ENCODE results near the gene ALS2.
"Not testable (repeated sequence)": the region's sequence is repeated elsewhere in the genome, so short reads cannot be mapped to it uniquely, and the experiment has no call there.

The ALS2 gene

DNA sequence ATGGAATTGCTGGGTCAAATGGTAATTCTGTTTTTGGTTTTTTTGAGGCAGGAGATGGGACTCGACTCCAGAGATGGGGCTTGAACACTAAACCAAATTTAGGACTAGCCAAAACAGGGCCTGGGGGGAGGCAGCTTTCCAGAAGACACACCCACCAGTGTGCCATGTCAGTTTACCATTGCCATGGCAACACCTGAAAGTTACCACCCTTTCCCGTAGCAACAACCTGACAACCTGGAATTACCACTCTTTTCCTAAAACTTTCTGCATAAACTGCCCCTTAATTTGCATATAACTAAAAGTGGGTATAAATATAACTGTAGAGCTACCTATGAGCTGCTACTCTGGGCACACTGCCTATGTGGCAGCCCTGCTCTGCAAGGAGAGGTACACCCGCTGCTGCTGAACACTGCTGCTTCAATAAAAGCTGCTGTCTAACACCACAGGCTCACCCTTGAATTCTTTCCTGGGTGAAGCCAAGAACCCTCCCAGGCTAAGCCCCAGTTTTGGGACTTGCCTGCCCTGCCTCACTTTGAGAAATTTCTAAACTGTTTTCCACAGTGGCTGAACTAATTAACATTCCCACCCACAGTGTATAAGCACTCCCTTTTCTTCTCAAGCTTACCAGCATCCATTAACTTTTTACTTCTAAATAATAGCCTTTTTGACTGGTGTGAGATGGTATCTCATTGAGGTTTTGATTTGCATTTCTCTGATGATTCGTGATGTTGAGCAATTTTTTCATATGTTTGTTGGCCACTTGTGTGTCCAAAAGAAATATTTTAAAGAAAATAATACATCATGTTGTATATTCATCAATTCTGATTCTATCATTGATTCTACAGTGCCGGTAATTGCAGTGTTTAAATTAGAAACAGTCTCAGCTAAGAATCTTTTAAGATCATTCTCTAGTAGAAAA is 36.2 kb upstream of the ALS2 start:
- no peak overlapping the region for H3K4me3 ChIP-seq (ENCODE audit: low read depth, low read length)
- DNase-seq (ENCODE audit: low read depth) = no peak
- TF ChIP-seq, protein P1, sequence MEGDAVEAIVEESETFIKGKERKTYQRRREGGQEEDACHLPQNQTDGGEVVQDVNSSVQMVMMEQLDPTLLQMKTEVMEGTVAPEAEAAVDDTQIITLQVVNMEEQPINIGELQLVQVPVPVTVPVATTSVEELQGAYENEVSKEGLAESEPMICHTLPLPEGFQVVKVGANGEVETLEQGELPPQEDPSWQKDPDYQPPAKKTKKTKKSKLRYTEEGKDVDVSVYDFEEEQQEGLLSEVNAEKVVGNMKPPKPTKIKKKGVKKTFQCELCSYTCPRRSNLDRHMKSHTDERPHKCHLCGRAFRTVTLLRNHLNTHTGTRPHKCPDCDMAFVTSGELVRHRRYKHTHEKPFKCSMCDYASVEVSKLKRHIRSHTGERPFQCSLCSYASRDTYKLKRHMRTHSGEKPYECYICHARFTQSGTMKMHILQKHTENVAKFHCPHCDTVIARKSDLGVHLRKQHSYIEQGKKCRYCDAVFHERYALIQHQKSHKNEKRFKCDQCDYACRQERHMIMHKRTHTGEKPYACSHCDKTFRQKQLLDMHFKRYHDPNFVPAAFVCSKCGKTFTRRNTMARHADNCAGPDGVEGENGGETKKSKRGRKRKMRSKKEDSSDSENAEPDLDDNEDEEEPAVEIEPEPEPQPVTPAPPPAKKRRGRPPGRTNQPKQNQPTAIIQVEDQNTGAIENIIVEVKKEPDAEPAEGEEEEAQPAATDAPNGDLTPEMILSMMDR (IDR thresholded peaks at IDR 0.05; ENCODE audit: low read depth, low read length, missing control alignments) = no peak
- in situ Hi-C loops (cut with HindIII; ENCODE audit: low sequenced_read_pairs) = no loop called here

DNA sequence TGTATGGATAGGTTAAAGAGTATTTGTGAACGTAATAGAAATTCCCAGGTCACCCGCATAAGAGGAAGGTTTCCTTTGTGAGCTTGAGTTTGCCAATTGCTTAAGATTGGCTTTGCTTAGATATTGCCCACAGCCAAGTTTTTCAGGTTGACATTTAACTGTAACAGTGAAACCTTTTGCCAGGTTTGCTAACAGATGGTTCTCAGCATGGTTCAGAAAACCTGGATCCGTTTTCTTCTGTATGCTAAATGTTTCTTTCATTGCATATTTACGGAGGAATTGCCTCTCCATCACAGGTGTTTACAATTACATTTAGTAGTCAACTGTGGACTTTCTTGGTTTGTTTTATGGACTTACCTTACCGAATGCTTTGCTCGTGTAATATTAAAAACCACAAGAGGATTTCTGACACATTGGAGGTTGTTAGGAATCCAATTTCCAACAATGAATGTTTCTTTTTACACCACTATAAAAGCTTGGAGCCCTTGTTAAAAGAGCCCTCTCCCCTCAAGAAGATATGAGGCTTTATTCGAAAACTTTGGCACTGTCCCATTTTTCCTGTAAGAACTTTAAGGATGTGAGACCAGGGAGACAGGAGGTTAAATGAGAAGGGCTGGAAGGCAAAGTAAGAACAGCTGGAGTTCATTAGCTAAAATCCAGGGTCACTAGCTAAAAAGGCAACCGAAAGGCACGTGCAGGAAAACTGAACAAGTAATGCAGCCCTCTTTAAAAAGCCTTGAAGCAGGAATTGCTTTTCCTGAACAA is 33.4 kb upstream of the ALS2 start:
- TF ChIP-seq, protein P1 (IDR thresholded peaks at IDR 0.05; ENCODE audit: low read depth, low read length, missing control alignments) = no peak
- no peak for DNase-seq (ENCODE audit: low read depth)
- in situ Hi-C loops (cut with HindIII; ENCODE audit: low sequenced_read_pairs) = no loop called here
- no peak overlapping the region for H3K4me3 ChIP-seq (ENCODE audit: low read depth, low read length)

DNA sequence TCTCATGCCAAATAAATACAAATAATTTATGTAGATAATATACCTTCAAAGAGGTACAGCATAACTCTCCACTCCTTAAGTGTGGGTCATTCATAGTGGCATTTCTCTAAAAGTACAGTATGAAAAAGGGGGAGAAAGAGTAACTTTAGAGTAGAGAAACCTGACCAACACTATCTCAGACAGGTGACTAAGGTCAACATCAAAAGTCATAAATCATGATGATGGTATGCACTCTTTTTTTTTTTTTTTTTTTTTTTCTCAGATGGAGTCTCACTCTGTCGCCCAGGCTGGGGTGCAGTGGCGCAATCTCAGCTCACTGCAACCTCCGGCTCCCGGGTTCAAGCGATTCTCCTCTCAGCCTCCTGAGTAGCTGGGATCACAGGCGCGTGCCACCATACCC is 29.9 kb upstream of the ALS2 start:
- H3K4me3 ChIP-seq (ENCODE audit: low read depth, low read length); DNase-seq (ENCODE audit: low read depth); in situ Hi-C loops (cut with HindIII; ENCODE audit: low sequenced_read_pairs): not testable (repeated sequence)

DNA sequence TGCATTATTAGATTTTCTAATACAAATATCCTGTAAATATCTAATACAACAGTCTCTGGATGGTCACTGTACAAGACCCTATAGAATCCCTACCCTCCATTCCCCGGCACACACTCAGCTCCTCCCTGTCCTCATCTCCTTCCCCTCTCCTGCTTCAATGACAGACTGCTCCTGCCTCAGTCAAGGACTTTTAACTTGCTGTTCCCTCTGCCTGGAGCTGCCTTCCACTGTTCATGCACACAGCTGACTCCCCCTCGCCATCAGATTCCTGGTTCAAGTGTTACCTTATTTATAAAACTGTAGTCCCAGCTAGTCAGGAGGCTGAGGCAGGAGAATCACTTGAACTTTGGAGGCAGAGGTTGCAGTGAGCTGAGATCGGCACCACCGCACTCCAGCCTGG is 28.9 kb upstream of the ALS2 start:
- TF ChIP-seq, protein P1 (IDR thresholded peaks at IDR 0.05; ENCODE audit: low read depth, low read length, missing control alignments) = no peak
- no peak for DNase-seq (ENCODE audit: low read depth)
- H3K4me3 ChIP-seq (ENCODE audit: low read depth, low read length) = no peak overlapping the region
- in situ Hi-C loops (cut with HindIII; ENCODE audit: low sequenced_read_pairs) = no loop called here

DNA sequence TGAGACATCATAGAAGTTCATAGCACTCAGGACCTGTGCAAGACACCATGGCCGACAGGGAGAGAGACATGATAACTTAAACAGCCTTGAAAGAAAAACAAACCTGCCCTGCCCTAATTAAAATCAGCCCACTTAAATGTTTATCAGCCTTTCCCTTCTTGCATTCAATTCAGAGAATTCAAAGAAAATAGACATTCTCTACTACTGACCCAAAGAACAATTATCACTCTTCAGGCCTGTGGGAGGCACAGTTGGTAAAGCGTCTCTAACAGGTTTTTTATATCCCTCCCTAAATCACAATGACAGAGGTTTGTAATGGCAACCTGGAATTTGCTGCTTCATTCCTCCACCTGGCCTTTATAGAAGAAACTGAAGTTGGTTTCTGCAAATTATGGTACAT is 27.3 kb upstream of the ALS2 start:
- DNase-seq (ENCODE audit: low read depth) = no peak
- no peak overlapping the region for H3K4me3 ChIP-seq (ENCODE audit: low read depth, low read length)
- TF ChIP-seq, protein P1 (IDR thresholded peaks at IDR 0.05; ENCODE audit: low read depth, low read length, missing control alignments) = no peak

DNA sequence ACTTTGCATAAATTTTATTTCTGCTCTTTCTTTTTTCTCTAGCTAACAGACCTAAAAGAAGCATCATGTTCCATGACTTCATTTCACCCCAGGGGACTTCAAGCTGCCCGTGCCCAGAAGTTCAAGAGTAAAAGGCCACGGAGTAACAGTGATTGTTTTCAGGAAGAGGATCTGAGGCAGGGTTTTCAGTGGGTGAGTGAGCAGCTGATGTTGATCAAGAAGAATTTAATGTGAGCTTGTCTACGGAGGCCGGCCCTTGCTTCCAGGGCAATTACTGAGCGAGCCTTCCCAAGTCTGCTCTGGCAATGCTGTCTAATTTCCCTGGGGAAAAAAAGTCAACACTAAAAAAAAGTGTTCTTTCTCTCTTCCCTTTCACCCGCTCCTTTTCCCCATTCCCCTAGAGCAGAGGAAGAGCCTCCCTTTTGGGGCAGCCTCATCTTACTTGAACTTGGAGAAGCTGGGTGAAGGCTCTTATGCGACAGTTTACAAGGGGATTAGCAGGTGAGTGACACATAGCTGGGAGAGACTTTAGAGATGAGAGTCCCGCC is 26.8 kb upstream of the ALS2 start:
- DNase-seq (ENCODE audit: low read depth) = no peak
- no peak overlapping the region for H3K4me3 ChIP-seq (ENCODE audit: low read depth, low read length)
- in situ Hi-C loops (cut with HindIII; ENCODE audit: low sequenced_read_pairs) = no loop called here
- TF ChIP-seq, protein P1 (IDR thresholded peaks at IDR 0.05; ENCODE audit: low read depth, low read length, missing control alignments) = no peak

More for the DNA sequence above, 27.3 kb upstream of the ALS2 start:
- in situ Hi-C loops (cut with HindIII; ENCODE audit: low sequenced_read_pairs) = no loop called here

Data from astrocyte of the cerebellum (primary cell).